HUES48 (cell line): ENCODE measurements around the gene MEG3.

Source experiments
- H3K27ac ChIP-seq: one replicate; pipeline ENCODE4 v1.7.0; 2013; ENCODE audit warnings: low read depth, low read length, inconsistent platforms
- H3K27me3 ChIP-seq: 2 replicates; pipeline ENCODE4 v1.6.1; 2013; ENCODE audit warnings: mild to moderate bottlenecking, low read length; ENCODE audit not compliant: control insufficient read depth, insufficient read depth
- H3K36me3 ChIP-seq: 2 replicates; pipeline ENCODE4 v1.6.1; 2013; ENCODE audit warnings: low read length; ENCODE audit not compliant: control insufficient read depth, insufficient read depth
- H3K4me1 ChIP-seq: 2 replicates; pipeline ENCODE4 v1.6.1; 2013; ENCODE audit warnings: mild to moderate bottlenecking, low read length; ENCODE audit not compliant: control insufficient read depth, insufficient read depth
- H3K4me3 ChIP-seq: 2 replicates; pipeline ENCODE4 v1.5.1; 2013; ENCODE audit warnings: mild to moderate bottlenecking, low read depth, low read length
- H3K9ac ChIP-seq: 2 replicates; pipeline ENCODE4 v1.6.1; 2013; ENCODE audit warnings: mild to moderate bottlenecking, low read depth, low read length, moderate library complexity
- H3K9me3 ChIP-seq: 2 replicates; pipeline ENCODE4 v1.6.1; 2013; ENCODE audit warnings: low read length; ENCODE audit not compliant: control insufficient read depth, insufficient read depth

Gene MEG3

GRCh38 chr14:100825713-100826331 lies at the start of gene MEG3:
MEG3 (plus strand) TSS chr14:100826118.
- peak within 1 kb of the TSS; percentile 70 for H3K4me3 ChIP-seq
- peak within 1 kb of the TSS; percentile 73 for H3K9ac ChIP-seq
- H3K9me3 ChIP-seq: no peaks in the 10 kb centered on the region; the same call in 1 of the 2 replicates
- H3K4me1 ChIP-seq: peaks cover 13% of the 10 kb centered on the region; the same call in 1 of the 2 replicates
- peaks cover 9% of the 10 kb centered on the region for H3K36me3 ChIP-seq
- H3K27ac ChIP-seq: no peak within 1 kb of the TSS
- no peaks in the 10 kb centered on the region for H3K27me3 ChIP-seq

- no peaks in the 10 kb centered on the region for H3K27me3 ChIP-seq
- H3K4me3 ChIP-seq: no peak overlapping the region
- no peak overlapping the region for H3K27ac ChIP-seq
- no peaks in the 10 kb centered on the region for H3K4me1 ChIP-seq
- H3K9me3 ChIP-seq: no peaks in the 10 kb centered on the region
- no peaks in the 10 kb centered on the region for H3K36me3 ChIP-seq
- no peak overlapping the region for H3K9ac ChIP-seq
These were observed 49.1 kb upstream of the MEG3 start for GRCh38 chr14:100776681-100777365.

GRCh38 chr14:100777366-100777817 lies 48.5 kb upstream of the MEG3 start:
- Histone ChIP-seq H3K4me1 (no peaks in the 10 kb centered on the region), H3K9me3 (no peaks in the 10 kb centered on the region), H3K27me3 (no peaks in the 10 kb centered on the region), H3K9ac (no peak overlapping the region), H3K27ac (no peak overlapping the region), H3K36me3 (no peaks in the 10 kb centered on the region), H3K4me3 (no peak overlapping the region)

GRCh38 chr14:100777818-100778525 lies 47.9 kb upstream of the MEG3 start:
- no peaks in the 10 kb centered on the region for H3K27me3 ChIP-seq
- H3K9me3 ChIP-seq: no peaks in the 10 kb centered on the region
- H3K27ac ChIP-seq: no peak overlapping the region
- no peak overlapping the region for H3K4me3 ChIP-seq
- no peaks in the 10 kb centered on the region for H3K4me1 ChIP-seq
- H3K9ac ChIP-seq: no peak overlapping the region
- H3K36me3 ChIP-seq: no peaks in the 10 kb centered on the region

DNA sequence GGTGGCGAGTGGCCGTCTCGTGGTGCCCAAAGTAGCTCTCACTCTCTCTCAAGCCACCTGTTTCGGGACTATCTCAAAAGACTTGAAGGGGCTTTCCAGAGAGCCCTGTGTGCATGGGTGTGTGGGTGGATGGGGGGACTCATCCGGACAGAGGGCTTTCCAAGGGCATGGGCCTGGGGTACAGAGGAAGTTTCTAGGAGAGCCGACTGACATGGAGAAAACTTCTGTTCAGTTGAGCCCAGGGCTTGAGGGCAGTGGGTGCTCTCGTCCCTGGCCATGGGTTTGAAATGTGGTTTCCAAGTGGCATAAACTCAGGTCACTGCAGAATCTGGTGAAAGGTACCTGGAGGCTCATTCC lies 47.4 kb upstream of the MEG3 start:
- H3K27ac ChIP-seq: no peak overlapping the region
- no peaks in the 10 kb centered on the region for H3K9me3 ChIP-seq
- no peak overlapping the region for H3K4me3 ChIP-seq
- H3K36me3 ChIP-seq: no peaks in the 10 kb centered on the region
- H3K4me1 ChIP-seq: no peaks in the 10 kb centered on the region
- H3K27me3 ChIP-seq: no peaks in the 10 kb centered on the region
- no peak overlapping the region for H3K9ac ChIP-seq

GRCh38 chr14:100778951-100779690 lies 46.8 kb upstream of the MEG3 start:
- Histone ChIP-seq H3K9me3 (no peaks in the 10 kb centered on the region), H3K36me3 (no peaks in the 10 kb centered on the region), H3K4me3 (no peak overlapping the region), H3K9ac (no peak overlapping the region), H3K4me1 (no peaks in the 10 kb centered on the region), H3K27ac (no peak overlapping the region), H3K27me3 (no peaks in the 10 kb centered on the region)

DNA sequence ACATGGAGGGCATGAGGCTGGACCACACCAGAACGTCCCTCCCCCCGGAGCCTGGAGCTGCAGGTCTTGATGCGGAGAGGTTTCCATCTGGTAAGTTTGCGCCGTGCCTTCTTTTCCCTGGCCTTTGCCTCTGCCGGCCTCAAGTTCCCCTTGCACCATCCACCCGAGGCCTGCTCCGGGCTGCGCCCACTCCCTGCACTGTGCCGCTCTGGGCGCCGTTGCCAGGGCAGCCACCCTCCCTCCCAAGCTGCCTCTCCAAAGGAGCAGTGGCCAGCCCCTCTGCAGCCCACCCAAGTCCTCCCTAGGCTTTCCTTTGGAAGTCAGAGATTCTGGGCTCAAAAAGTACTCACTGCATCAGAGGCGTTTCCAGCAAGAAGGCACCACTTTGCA lies 46.2 kb upstream of the MEG3 start:
- H3K9me3 ChIP-seq: no peaks in the 10 kb centered on the region
- H3K27ac ChIP-seq: no peak overlapping the region
- H3K27me3 ChIP-seq: no peaks in the 10 kb centered on the region
- no peaks in the 10 kb centered on the region for H3K4me1 ChIP-seq
- no peaks in the 10 kb centered on the region for H3K36me3 ChIP-seq
- no peak overlapping the region for H3K4me3 ChIP-seq
- H3K9ac ChIP-seq: no peak overlapping the region

DNA sequence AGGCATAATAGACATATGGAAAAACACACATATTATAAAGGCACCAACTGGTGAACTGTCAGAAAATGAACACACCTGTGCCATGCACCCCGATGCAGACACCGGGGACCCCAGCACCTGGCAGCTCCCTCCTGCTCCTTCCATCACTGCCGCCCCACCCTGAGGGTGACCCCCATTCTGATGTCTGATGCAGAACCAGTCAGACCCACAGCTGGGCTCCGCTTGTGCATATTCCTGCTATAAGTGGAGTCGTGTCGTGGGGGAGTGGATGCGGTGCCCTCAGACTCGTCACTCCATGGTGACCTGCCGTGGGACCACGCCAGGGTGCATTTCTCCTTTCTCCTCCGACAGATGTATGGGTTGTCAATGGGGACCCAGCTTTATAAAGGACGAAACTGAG lies 45.7 kb upstream of the MEG3 start:
- no peak overlapping the region for H3K9ac ChIP-seq
- H3K4me3 ChIP-seq: no peak overlapping the region
- no peaks in the 10 kb centered on the region for H3K4me1 ChIP-seq
- H3K27me3 ChIP-seq: no peaks in the 10 kb centered on the region
- H3K27ac ChIP-seq: no peak overlapping the region
- H3K9me3 ChIP-seq: no peaks in the 10 kb centered on the region
- H3K36me3 ChIP-seq: no peaks in the 10 kb centered on the region

DNA sequence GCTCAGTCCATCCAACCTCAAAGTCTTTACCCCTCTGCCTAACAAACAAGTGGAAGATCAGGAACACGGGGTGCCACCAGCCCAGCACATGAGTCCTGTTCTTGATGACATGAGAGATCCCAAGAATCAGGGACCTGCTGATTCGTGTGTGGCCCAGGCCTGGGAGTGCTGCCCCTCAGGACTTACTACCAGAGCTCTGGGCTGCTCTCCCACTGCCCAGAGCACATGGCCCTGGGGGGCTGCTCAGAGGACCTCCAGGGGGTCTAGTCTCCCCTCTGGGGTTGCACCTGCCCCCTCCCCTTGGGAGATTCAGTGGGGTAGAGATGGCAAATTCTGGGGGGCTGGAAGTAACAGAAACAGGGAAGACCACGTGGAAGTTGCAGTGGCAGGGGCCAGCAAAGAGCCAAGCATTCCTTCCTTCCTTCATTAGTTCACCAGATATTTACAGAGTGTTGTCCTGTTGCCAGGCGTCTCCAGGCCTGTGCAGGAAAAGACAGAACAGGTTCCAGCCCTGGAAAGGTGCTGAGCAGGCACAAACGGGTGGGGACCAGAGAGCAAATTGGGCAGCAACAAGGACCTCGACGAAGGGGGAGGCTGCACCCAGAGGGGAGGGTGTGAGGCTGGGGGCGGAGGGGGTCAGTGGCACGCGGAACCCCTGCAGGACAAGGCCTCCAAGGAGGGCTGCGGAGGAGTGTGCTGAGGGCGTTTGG lies 45.1 kb upstream of the MEG3 start:
- Histone ChIP-seq H3K36me3 (no peaks in the 10 kb centered on the region), H3K27me3 (no peaks in the 10 kb centered on the region), H3K9ac (no peak overlapping the region), H3K4me1 (no peaks in the 10 kb centered on the region), H3K4me3 (no peak overlapping the region), H3K27ac (no peak overlapping the region), H3K9me3 (no peaks in the 10 kb centered on the region)

- H3K36me3 ChIP-seq: no peaks in the 10 kb centered on the region
- H3K27me3 ChIP-seq: no peaks in the 10 kb centered on the region
- no peak overlapping the region for H3K27ac ChIP-seq
- H3K4me3 ChIP-seq: no peak overlapping the region
- no peaks in the 10 kb centered on the region for H3K4me1 ChIP-seq
- no peak overlapping the region for H3K9ac ChIP-seq
- H3K9me3 ChIP-seq: no peaks in the 10 kb centered on the region
These were observed 44.0 kb upstream of the MEG3 start for GRCh38 chr14:100781952-100782351.
